A549 (cell line): ENCODE measurements around the gene DARS2. TPM values are rescaled to one million over a fixed set of nuclear protein-coding genes. Genes with fewer than 3 reads are reported as not detected.
A peak's percentile ranks its signal among the peaks of the same experiment; 100 is the strongest.

Experiments used
- ATAC-seq, 2 experiments: fragments of 200-7000 bp in 1 of 2; fragments of >200 bp in 1 of 2; cut with Nextera tagmentation in 1 of 2; cut with Tn5 transposase in 1 of 2; 3 replicates each; pipeline versions ENCODE4 v1.8.0 to v1.9.1; 2018 to 2020; ENCODE audit warnings: mild to moderate bottlenecking in 1 of 2, moderate library complexity in 1 of 2
- CTCF ChIA-PET: fragments of 300-600 bp; sonication (Branson Sonifier 250); formaldehyde crosslinking; extraction: SDS; loops from one replicate; lab custom pipeline; 2021; ENCODE audit warnings: antibody characterized with exemption, inconsistent platforms; lab: Yijun Ruan, JAX
- POLR2A ChIA-PET: fragments of 350-600 bp; formaldehyde crosslinking; extraction: SDS; loops from one replicate; lab custom pipeline; 2021; ENCODE audit warnings: antibody characterized with exemption, inconsistent platforms; lab: Yijun Ruan, JAX
- DNase-seq, 2 experiments: peaks; one replicate each; pipeline versions ENCODE4 v3.0.0 to v3.0.0-alpha.2; 2011 to 2016; ENCODE audit warnings: low read depth in 1 of 2, low spot score in 1 of 2
- FAIRE-seq: peaks from 2 replicates; lab custom pipeline; 2011; peaks lifted over from hg19 to GRCh38; lab: Jason Lieb, UNC
- H3K27ac ChIP-seq, 2 experiments: fragments of >200 bp; sonication (Bioruptor Twin); formaldehyde crosslinking; 3 replicates each; pipeline ENCODE4 v1.5.1; 2016 to 2017
- H3K4me1 ChIP-seq: fragments of >200 bp; sonication (Bioruptor Twin); formaldehyde crosslinking; 3 replicates; pipeline ENCODE4 v1.6.1; 2016
- H3K4me2 ChIP-seq: fragments of >200 bp; sonication (Bioruptor Twin); formaldehyde crosslinking; 3 replicates; pipeline ENCODE4 v1.6.1; 2016
- H3K4me3 ChIP-seq: fragments of >200 bp; sonication (Bioruptor Twin); formaldehyde crosslinking; 3 replicates; pipeline ENCODE4 v1.5.1; 2016
- H3K9me3 ChIP-seq: fragments of >200 bp; sonication (Bioruptor Twin); formaldehyde crosslinking; 3 replicates; pipeline ENCODE4 v1.6.1; 2016
- BHLHE40 ChIP-seq: IDR thresholded peaks from 2 replicates; pipeline ENCODE4 v1.6.1; 2012; ENCODE audit warnings: low read depth, low read length, inconsistent platforms
- FOSB ChIP-seq: fragments of 250-450 bp; sonication (Bioruptor Pico); IDR thresholded peaks from 2 replicates; pipeline ENCODE4 v1.5.0; 2020; ENCODE audit warnings: mild to moderate bottlenecking, moderate library complexity
- FOSL2 ChIP-seq, 2 experiments: fragments of 450-650 bp in 1 of 2; fragments of >200 bp in 1 of 2; sonication (Bioruptor Twin) in 1 of 2; formaldehyde crosslinking; IDR thresholded peaks; 2 replicates each; pipeline versions ENCODE4 v1.5.0 to v1.6.1; 2016 to 2020; ENCODE audit warnings: mild to moderate bottlenecking in 1 of 2, moderate library complexity in 1 of 2
- HMGXB4 ChIP-seq: fragments of 250-450 bp; sonication (Bioruptor Pico); IDR thresholded peaks from 2 replicates; pipeline ENCODE4 v1.5.0; 2021; ENCODE audit warnings: mild to moderate bottlenecking, moderate library complexity, borderline replicate concordance
- HOXA7 ChIP-seq: fragments of 250-450 bp; sonication (Bioruptor Pico); IDR thresholded peaks from 2 replicates; pipeline ENCODE4 v1.5.0; 2020; ENCODE audit warnings: mild to moderate bottlenecking, moderate library complexity
- KDM5A ChIP-seq: fragments of 200-600 bp; sonication (generic); IDR thresholded peaks from 2 replicates; pipeline ENCODE4 v1.6.1; 2016; ENCODE audit warnings: antibody characterized with exemption, mild to moderate bottlenecking
- PBX3 ChIP-seq: IDR thresholded peaks from 2 replicates; pipeline ENCODE4 v1.6.1; 2012
- POLR2AphosphoS2 ChIP-seq: conservative IDR thresholded peaks from 2 replicates; pipeline ENCODE4 v1.6.1; 2012; ENCODE audit warnings: low read length, improper control_type of control experiment, inconsistent platforms
- RNF2 ChIP-seq: fragments of 200-600 bp; sonication (generic); IDR thresholded peaks from 2 replicates; pipeline ENCODE4 v1.6.1; 2016; ENCODE audit warnings: low read depth, mild to moderate bottlenecking, antibody characterized with exemption, moderate library complexity, borderline replicate concordance
- ZSCAN20 ChIP-seq: fragments of 250-450 bp; sonication (Bioruptor Pico); IDR thresholded peaks from 2 replicates; pipeline ENCODE4 v1.8.0; 2022; ENCODE audit warnings: mild to moderate bottlenecking, moderate library complexity
- WGBS: methylation state at CpG from one replicate; pipeline ENCODE4 v1.1.6; 2017; ENCODE audit errors: missing lambda C conversion rate; 5-methylcytosine and 5-hydroxymethylcytosine counted together
- polyA plus RNA-seq, 4 experiments: library from polyadenylated mRNA; depleted of rRNA in 3 of 4; stranded (reverse); fragments of >200 nt; fragmentation: RNase III in 1 of 4; extraction: RNeasy Plus Mini Kit Qiagen cat#74134 plus additional on column Dnase treatment in 1 of 4; gene quantifications; 2 replicates in 3 of 4; 3 replicates in 1 of 4; pipeline ENCODE4 v1.2.3, GENCODE V29; 2011 to 2017
- TF ChIP-seq, protein P1 (sequence below): fragments of 200-600 bp; sonication (generic); IDR thresholded peaks from 2 replicates; pipeline ENCODE4 v1.6.1; 2016; ENCODE audit warnings: antibody characterized with exemption, mild to moderate bottlenecking, moderate library complexity

Gene DARS2
- polyA plus RNA-seq, 2 of the 4 experiments (the other 2 are of a cell fraction), result 43.1 to 70.4 TPM

DNA sequence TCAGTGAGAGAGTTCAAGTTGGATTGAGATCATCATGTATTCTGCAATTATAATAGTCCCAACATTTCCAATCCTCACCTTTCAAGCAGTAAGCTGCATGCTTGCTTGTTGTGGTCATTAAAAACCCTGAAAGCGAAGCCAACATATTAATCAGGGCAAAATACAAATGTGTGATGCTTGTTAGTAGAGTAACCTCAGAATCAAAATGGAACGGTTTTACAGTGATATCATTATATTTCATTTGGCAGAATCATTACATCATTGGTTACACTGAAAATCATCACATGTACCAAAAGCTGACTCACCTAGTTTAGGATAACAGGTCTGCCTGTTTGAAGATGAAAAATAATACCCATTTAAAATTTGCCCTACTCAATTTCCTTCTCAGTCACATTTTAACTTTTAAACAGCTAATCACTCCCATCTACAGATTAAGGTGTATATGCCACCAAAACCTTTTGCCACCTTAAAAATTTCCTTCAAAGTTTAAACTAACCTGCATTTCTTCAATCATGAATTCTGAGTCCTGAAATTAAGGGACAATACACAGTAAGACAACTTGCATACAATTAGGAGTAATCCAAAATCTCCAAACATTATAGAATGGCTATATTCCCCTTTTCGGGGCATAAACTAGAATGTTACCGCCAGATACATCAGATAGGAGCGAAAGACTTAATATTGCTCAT is 39.9 kb downstream of the DARS2 start:
- WGBS, result 65% methylated on average over 5 of the region's 5 CpGs
- peak overlapping the region; percentile 97 for H3K4me3 ChIP-seq
- no peak for ATAC-seq
- ChIA-PET POLR2A (interaction anchor here (0.6 to 1.1 kb wide), 2 partner anchors 40 to 169 kb away, joined by 3 read pairs; no protein-coding TSS in a partner anchor), CTCF (interaction anchor here (1.2 kb wide), 1 partner anchor 16 kb away, joined by 3 read pairs; no protein-coding TSS in a partner anchor)
- DNase-seq, result no peak
- TF ChIP-seq, protein P1, sequence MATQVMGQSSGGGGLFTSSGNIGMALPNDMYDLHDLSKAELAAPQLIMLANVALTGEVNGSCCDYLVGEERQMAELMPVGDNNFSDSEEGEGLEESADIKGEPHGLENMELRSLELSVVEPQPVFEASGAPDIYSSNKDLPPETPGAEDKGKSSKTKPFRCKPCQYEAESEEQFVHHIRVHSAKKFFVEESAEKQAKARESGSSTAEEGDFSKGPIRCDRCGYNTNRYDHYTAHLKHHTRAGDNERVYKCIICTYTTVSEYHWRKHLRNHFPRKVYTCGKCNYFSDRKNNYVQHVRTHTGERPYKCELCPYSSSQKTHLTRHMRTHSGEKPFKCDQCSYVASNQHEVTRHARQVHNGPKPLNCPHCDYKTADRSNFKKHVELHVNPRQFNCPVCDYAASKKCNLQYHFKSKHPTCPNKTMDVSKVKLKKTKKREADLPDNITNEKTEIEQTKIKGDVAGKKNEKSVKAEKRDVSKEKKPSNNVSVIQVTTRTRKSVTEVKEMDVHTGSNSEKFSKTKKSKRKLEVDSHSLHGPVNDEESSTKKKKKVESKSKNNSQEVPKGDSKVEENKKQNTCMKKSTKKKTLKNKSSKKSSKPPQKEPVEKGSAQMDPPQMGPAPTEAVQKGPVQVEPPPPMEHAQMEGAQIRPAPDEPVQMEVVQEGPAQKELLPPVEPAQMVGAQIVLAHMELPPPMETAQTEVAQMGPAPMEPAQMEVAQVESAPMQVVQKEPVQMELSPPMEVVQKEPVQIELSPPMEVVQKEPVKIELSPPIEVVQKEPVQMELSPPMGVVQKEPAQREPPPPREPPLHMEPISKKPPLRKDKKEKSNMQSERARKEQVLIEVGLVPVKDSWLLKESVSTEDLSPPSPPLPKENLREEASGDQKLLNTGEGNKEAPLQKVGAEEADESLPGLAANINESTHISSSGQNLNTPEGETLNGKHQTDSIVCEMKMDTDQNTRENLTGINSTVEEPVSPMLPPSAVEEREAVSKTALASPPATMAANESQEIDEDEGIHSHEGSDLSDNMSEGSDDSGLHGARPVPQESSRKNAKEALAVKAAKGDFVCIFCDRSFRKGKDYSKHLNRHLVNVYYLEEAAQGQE, result no peak
- TF ChIP-seq RNF2 (no peak), KDM5A (no peak), BHLHE40 (no peak), HOXA7 (CRISPR knock-in tag) (peak; percentile 85), HMGXB4 (0 out of 2 replicates have a peak, but pooled peaks have one; percentile 39), FOSB (CRISPR knock-in tag) (peak; percentile 78; the same call in 1 of the 2 replicates), POLR2AphosphoS2 (no peak), FOSL2 (IDR thresholded peaks at IDR 0.05) (no peak), FOSL2 (CRISPR knock-in tag; IDR thresholded peaks at IDR 0.05) (peak; percentile 57)
- peak overlapping the region; percentile 96 to 97; a peak in 4 of 6 replicates for H3K27ac ChIP-seq
- peaks cover 25% of the 10 kb centered on the region for H3K4me1 ChIP-seq
- H3K9me3 ChIP-seq, result no peaks in the 10 kb centered on the region
- peak overlapping the region; percentile 78 for H3K4me2 ChIP-seq
- FAIRE-seq, result no peak

- H3K9me3 ChIP-seq, result no peaks in the 10 kb centered on the region
- no peak for ATAC-seq
- TF ChIP-seq ZSCAN20 (CRISPR knock-in tag), result no peak
- no peak for TF ChIP-seq PBX3
- TF ChIP-seq FOSB (CRISPR knock-in tag), result peak; percentile 12; the same call in 1 of the 2 replicates
- TF ChIP-seq HMGXB4, result 0 out of 2 replicates have a peak, but pooled peaks have one; percentile 37
- TF ChIP-seq, all 56 proteins: peak for 2
- 5% methylated on average over 4 of the region's 4 CpGs for WGBS
- FAIRE-seq, result no peak
- peak overlapping the region; percentile 96 to 97; a peak in 5 of 6 replicates for H3K27ac ChIP-seq
- peak overlapping the region; percentile 97 for H3K4me3 ChIP-seq
- H3K4me2 ChIP-seq, result peak overlapping the region; percentile 78
- DNase-seq, result no peak
- H3K4me1 ChIP-seq, result peaks cover 30% of the 10 kb centered on the region
- ChIA-PET CTCF (interaction anchor here (1.1 to 1.3 kb wide), 4 partner anchors 15 to 370 kb away, joined by 3 to 6 read pairs (median 4); no protein-coding TSS in a partner anchor), POLR2A (interaction anchor here (0.8 to 1.1 kb wide), 3 partner anchors 41 to 157 kb away, joined by 3 read pairs; partner anchors contain the start of genes DARS2 and RC3H1)
Observed at GRCh38 chr1:173865468-173866164, 41.1 kb downstream of the DARS2 start.
